Inflammatory macrophage (primary cell): ENCODE data around the gene LCE4A.

ENCODE experiments used
- DNase-seq, 2 donors: peaks; one replicate each; pipeline ENCODE4 v3.0.0-alpha.2; 2020 to 2022

LCE4A gene

DNA sequence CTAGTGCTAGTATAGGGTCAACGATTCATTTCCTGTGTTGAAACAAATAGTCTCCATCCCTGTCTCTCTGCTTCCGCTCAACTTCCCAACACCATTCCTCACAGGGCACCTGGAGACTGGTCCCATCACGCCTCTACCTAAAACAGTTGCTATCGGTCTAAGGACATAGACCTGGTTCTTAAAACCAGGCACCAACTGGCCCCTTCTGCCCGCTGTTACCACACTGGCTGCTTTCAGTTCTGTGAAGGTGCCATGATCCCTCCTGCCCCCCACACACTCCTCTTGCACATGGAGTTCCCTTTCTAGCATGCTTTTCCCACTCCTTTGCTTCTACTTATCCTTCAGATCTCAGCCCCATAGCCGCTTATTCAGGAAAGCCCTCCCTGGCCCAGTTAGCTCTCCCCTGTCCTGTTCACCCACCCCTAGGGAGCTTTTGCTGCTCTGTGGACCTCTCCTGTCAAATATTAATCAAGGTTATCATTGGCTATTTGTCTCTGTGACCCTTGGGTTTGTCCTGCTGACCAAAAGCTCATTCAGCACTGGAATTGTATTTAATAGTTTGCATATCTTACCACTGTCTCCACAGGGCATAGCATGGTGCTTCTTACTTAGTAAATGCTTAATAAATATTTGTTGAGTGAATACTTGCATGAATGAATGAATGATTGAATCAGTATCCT is 37.9 kb downstream of the LCE4A start:
- no peak for DNase-seq

DNA sequence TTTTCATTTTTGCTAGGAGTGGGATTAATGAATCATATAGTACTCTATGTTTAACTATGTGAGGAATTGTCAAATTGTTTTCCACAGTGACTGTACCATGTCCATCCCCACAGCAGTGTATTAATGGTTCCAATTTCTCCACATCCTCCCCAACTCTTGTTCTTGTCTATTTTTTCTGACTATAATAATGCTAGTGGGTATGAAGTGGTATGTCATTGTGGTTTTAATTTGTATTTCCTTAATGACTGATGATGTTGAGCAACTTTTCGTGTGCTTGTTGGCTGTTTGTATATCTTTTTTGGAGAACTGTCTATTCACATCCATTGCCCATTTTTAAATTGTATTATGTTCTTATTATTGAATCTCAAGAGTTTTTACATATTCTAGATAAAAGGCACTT is 39.9 kb downstream of the LCE4A start:
- DNase-seq, result no peak

DNA sequence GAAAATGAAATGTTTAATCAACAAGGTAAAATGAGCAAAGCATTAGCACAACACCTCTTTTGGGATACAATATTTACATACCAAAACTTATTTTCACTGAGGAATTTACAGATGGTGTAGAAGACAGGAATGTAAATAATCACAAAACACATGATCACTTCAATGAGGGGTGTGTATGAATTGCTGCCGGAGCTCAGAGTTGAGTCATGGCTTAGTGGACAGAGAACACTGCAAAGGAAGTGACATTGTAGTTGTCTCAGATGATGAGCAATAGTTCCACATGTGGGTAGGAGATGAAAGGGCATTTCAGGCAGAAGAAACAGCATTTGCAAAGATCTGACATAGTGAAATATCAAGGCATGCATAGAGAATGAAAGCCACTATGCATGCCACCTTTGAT is 44.3 kb downstream of the LCE4A start:
- no peak for DNase-seq

DNA sequence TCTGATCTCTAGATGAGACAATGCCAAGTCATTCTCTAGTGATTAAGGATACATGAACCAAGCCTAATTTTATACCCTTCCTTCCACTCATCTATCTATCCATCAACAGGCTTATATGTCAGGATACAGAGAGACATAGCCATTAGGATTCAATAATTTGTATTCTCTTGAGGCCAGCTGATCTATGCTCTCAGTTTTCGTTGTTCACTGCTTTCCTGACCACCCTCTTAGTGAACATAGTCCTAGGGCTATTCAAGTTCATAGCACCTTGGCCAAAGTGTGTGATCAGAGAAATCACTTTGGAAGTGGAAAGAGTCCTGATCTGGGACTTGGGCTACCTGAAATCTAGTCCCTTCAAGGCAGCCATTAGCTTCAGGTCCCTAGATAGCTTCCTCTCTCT is 45.6 kb downstream of the LCE4A start:
- no peak for DNase-seq

DNA sequence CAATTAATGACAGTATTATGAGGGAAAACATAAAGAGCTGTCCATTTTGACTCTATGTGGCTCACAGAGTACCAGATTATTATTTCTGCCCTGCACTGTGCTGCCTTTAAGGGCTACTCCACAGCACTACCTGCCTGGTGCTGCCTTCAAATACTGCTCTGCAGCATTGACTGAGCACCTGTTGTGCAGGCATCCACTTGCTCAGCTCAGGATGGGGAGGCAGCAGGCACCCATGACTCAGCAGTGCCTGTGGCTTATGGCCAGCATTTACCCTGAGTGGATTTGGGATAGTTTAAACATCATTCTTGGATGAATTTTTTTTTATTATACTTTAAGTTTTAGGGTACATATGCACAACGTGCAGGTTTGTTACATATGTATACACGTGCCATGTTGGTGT is 48.9 kb downstream of the LCE4A start:
- no peak for DNase-seq

DNA sequence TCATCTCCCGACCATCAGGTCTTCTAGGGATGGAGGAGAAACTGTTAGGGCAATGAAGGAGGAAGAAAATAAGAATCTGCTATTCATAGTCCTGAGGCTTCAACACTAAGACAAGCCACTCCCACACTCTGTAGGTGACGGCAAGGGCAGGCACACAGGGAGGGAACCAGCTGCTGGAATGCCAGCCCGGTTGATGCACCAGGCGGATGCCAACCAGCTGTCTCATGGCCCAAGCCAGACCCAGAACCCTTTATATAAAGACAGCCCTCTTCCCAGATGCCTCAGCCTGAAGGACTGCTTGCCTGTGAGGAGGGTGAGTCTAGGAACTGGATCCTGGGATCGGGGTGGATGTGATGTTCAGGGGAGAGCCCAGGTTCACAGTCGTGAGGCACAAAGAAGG is 49.8 kb downstream of the LCE4A start, which contains the start of gene KPRP:
TSS of gene KPRP (plus strand) at position 279 of the 400 bp plus-strand sequence. CDS start 1,564 bp downstream, outside the sequence.
- no peak for DNase-seq

DNA sequence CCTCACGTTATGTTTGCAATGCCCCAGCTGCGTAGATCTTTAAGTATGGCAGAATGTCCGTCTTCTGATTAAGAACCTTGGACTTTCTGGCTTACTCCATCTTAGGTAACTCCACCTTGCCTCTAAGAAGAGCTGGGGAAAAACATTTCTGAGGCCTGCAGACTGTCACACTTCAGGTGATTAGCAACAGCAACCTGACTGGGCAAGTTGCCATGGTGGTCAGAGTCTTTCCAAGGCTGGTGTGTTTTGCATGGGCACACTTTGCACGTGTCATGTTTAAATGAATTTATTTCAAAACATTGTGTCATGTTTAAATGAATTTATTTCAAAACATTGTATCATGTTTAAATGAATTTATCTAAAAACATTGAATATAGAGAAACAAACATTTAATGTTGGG is 50.7 kb downstream of the LCE4A start:
- DNase-seq, result no peak
